ENCODE results near the gene HYCC1.
A peak's percentile ranks its signal among the peaks of the same experiment; 100 is the strongest.
"Not testable (repeated sequence)": the region's sequence is repeated elsewhere in the genome, so short reads cannot be mapped to it uniquely, and the experiment has no call there.

HYCC1 gene

DNA sequence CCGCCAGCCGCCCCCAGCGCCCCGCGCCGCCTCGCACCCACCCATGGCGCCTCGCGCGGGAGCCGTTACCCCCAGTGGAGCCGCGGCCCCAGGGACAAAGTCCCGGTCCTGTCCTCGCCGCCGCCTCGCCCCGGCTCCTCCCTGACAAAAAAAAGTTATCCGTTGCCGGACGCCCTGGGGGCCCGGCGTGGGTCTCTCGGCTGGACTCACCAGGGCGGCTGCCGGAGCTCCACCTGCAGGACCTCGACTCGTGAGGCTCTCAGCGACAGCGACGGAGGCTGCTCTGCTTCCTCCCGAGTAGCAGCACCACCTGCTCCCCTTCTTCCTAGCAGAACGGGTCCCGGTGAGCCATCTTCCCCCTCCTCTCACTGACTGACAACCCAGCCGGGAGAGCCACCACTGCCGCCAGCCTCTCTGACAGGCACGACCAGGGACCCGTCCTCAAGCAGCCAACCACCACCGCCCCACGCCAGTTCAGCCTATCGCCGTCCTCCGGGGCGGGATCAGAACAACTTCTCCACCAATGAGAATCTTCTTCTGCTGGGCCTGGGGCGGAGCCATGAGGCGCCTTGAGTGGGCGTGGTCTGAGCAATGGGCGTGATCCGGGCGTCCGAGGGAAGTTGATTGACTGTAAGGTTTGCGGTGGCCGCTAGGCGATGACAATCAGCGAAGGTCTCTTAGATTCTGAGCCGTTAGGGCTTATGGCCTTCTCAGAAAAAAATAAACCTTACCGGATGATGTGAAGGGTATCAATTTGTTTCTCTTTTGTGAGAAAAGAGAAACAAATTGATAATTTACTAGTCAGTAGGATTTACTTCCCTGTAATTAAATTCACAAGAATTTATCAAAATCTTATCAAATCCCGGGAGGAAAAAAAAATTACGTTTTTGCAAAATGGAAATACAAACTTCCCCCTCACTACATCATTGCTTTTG is at the start of gene HYCC1:
TSS of gene HYCC1 (minus strand) at position 416 of the 935 bp plus-strand sequence. CDS start 23,019 bp downstream, outside the sequence.
- TF ChIP-seq, protein P1, sequence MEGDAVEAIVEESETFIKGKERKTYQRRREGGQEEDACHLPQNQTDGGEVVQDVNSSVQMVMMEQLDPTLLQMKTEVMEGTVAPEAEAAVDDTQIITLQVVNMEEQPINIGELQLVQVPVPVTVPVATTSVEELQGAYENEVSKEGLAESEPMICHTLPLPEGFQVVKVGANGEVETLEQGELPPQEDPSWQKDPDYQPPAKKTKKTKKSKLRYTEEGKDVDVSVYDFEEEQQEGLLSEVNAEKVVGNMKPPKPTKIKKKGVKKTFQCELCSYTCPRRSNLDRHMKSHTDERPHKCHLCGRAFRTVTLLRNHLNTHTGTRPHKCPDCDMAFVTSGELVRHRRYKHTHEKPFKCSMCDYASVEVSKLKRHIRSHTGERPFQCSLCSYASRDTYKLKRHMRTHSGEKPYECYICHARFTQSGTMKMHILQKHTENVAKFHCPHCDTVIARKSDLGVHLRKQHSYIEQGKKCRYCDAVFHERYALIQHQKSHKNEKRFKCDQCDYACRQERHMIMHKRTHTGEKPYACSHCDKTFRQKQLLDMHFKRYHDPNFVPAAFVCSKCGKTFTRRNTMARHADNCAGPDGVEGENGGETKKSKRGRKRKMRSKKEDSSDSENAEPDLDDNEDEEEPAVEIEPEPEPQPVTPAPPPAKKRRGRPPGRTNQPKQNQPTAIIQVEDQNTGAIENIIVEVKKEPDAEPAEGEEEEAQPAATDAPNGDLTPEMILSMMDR (conservative IDR thresholded peaks at IDR 0.05; ENCODE audit: control insufficient read depth, insufficient read depth, low read depth, low read length): peak; percentile 52
- H3K4me3 ChIP-seq (ENCODE audit: control insufficient read depth, low read depth, low read length): peak within 1 kb of the TSS; percentile 75

DNA sequence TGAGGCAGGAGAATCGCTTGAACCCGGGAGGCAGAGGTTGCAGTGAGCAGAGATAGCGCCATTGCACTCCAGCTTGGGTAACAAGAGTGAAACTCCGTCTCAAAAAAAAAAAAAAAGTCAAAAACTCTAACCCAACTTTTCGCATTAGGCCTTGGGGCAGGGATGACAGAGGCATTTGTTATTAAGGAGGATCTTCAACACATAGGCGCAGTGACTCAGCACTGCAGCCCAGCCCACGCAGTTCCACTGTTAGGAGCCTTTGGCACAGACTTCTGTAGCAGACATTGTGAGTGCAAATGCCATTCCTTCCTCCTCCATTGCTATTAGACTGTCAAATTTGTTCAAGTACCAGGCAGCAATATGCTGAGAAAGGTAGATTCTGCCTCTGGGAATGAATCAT is 48.5 kb upstream of the HYCC1 start:
- peak; percentile 91 for DNase-seq (ENCODE audit: low read depth)
- H3K4me3 ChIP-seq (ENCODE audit: control insufficient read depth, low read depth, low read length): no peak overlapping the region
- TF ChIP-seq, protein P1 (conservative IDR thresholded peaks at IDR 0.05; ENCODE audit: control insufficient read depth, insufficient read depth, low read depth, low read length): no peak

More for the DNA sequence above, at the start of gene HYCC1:
- peak; percentile 98 for DNase-seq (ENCODE audit: low read depth)

DNA sequence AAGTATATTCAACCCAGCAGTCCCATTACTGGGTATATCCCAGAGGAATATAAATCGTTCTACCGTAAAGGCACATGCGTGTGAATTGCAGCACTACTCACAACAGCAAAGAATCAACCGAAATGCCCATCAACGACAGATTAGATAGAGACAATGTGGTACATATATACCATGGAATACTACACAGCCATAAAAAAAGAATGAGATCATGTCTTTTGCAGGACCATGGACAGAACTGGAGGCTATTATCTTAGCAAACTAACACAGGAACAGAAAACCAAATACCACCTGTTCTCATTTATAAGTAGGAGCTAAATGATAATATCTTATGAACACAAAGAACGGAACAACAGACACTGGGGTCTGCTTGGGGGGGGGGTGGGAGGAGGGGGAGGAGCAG is 47.4 kb upstream of the HYCC1 start:
- DNase-seq (ENCODE audit: low read depth): no peak
- no peak overlapping the region for H3K4me3 ChIP-seq (ENCODE audit: control insufficient read depth, low read depth, low read length)
- TF ChIP-seq, protein P1 (conservative IDR thresholded peaks at IDR 0.05; ENCODE audit: control insufficient read depth, insufficient read depth, low read depth, low read length): no peak

DNA sequence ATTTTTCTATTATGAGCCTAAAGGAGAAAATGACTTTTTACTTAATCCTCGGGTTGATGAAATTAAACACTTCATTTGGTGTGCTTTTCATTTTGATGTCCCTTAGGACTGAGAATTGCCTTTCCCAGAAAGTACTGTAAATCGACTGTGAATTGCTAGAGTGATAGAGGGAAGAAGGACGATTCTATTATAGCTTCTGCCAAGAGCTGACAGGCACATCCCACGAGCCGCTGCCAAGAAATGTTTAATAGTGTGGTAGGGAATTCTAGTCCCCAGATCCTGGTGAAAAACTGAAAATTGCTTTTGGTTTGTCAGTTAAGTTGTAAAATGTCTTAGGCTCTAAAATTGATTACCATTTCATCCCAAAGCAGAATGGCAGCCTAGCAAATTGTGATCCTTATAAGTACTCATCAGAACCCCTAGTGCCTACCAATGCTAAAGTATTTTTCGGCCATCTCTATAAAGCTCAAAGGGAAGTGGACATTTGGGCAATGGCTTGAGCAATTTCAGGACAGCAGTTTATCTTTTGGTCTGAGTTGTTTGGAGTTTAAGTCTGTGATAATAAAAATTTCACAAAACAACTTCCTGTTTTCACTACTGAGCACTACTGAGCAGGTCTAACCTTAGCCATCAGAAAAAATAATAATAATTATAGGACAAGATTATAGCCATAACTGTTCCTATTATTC is 44.6 kb upstream of the HYCC1 start:
- DNase-seq (ENCODE audit: low read depth): peak; percentile 38
- no peak overlapping the region for H3K4me3 ChIP-seq (ENCODE audit: control insufficient read depth, low read depth, low read length)
- TF ChIP-seq, protein P1 (conservative IDR thresholded peaks at IDR 0.05; ENCODE audit: control insufficient read depth, insufficient read depth, low read depth, low read length): no peak

DNA sequence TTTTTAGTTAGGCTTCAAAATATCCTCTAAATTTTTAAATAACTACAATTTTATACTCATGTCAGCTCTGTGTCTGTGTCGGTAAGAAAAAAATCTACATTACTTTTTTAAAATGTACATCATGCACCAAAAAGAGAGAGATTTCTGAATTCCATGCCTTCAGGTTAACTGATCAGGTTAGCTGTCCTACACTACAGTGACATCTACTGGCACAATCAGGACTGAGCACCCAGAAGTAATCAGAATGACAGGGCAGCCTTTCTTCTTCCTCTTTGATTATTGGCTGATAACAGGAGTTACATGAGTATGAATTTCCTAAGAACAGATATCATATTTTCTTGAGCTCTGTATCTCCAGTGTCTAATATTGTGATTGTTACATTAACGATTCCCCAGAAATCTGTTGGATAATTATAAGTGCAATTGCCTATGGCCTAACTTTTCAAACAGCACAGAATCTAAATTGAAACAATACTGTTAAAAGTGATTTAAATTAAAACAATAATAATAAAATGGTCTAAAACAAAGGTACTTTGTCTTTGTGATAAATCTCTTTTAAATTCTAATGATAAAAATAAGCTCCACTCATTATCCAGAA is 41.8 kb upstream of the HYCC1 start:
- DNase-seq (ENCODE audit: low read depth): peak; percentile 76
- TF ChIP-seq, protein P1 (conservative IDR thresholded peaks at IDR 0.05; ENCODE audit: control insufficient read depth, insufficient read depth, low read depth, low read length): peak; percentile 99
- H3K4me3 ChIP-seq (ENCODE audit: control insufficient read depth, low read depth, low read length): no peak overlapping the region

DNA sequence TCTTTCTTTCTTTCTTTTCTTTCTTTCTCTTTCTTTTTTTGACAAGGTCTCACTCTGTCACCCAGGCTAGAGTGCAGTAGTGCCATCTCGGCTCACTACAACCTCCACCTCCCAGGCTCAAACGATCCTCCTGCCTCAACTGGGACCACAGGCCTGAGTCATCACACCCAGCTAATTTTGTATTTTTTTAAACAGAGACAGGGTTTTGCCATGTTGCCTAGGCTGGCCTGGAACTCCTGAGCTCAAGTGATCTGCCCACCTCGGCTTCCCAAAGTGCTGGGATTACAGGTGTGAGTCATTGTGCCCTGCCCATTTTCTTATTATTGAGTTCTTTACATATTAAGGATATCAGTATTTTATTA is 37.2 kb upstream of the HYCC1 start:
- not testable (repeated sequence) for H3K4me3 ChIP-seq (ENCODE audit: control insufficient read depth, low read depth, low read length)
- DNase-seq (ENCODE audit: low read depth): peak; percentile 44

DNA sequence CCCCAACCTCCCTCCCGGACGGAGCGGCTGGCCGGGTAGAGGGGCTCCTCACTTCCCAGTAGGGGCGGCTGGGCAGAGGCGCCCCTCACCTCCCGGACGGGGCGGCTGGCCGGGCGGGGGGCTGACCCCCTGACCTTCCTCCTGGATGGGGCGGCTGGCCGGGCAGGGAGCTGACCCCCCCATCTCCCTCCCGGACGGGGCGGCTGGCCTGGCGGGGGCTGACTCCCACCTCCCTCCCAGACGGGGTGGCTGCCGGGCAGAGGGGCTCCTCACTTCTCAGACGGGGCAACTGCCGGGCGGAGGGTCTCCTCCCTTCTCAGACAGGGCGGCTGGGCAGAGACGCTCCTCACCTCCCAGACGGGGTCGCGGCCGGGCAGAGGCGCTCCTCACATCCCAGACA is 32.4 kb upstream of the HYCC1 start:
- H3K4me3 ChIP-seq (ENCODE audit: control insufficient read depth, low read depth, low read length); DNase-seq (ENCODE audit: low read depth): not testable (repeated sequence)

DNA sequence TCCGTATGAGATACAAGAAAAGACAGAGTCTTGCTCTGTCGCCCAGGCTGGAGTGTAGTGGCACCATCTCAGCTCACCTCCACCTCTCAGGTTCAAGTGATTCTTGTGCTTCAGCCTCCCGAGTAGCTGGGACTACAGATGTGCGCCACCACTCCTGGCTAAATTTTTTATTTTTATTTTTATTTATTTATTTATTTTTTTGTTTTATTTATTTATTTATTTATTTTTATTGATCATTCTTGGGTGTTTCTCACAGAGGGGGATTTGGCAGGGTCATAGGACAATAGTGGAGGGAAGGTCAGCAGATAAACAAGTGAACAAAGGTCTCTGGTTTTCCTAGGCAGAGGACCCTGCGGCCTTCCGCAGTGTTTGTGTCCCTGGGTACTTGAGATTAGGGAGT is 31.2 kb upstream of the HYCC1 start:
- DNase-seq (ENCODE audit: low read depth); H3K4me3 ChIP-seq (ENCODE audit: control insufficient read depth, low read depth, low read length): not testable (repeated sequence)
